ENCODE results near the gene YAE1.
A peak's percentile ranks its signal among the peaks of the same experiment; 100 is the strongest.

The YAE1 gene

GRCh38 chr7:39608278-39608677, 42.1 kb downstream of the YAE1 start:
- no peak for DNase-seq (ENCODE audit: low spot score)

GRCh38 chr7:39609113-39609934, 43.1 kb downstream of the YAE1 start:
- DNase-seq (ENCODE audit: low spot score), result peak; percentile 66

GRCh38 chr7:39609935-39610263, 43.7 kb downstream of the YAE1 start:
- no peak for DNase-seq (ENCODE audit: low spot score)

GRCh38 chr7:39613577-39613976, 47.4 kb downstream of the YAE1 start:
- no peak for DNase-seq (ENCODE audit: low spot score)

GRCh38 chr7:39614299-39614698, 48.1 kb downstream of the YAE1 start:
- DNase-seq (ENCODE audit: low spot score), result no peak

GRCh38 chr7:39615350-39615975, 49.3 kb downstream of the YAE1 start:
- DNase-seq (ENCODE audit: low spot score), result no peak

GRCh38 chr7:39616138-39616537, 49.9 kb downstream of the YAE1 start:
- DNase-seq (ENCODE audit: low spot score), result no peak

- DNase-seq (ENCODE audit: low spot score), result no peak
These were observed 50.8 kb downstream of the YAE1 start for GRCh38 chr7:39617005-39617404.

DNA sequence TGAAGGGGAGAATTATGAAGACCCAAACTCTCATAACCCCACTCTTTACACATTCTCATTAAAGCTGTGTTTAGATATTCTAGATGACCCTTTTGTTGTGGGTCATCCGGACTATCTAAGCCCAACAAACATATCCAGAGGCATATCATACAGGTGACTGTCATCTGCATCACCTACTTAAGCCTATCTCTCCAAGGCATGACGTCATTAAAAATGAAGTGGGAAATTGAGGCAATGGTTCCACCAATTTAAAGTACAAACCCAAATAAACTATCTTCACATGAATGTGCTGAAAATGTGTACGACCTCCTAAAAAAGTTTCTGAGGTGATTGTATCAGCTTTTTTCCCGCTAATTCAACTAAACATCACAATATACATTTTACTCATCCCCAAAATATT, 52.7 kb downstream of the YAE1 start:
- DNase-seq (ENCODE audit: low spot score), result no peak

- no peak for DNase-seq (ENCODE audit: low spot score)
These were observed 54.3 kb downstream of the YAE1 start for GRCh38 chr7:39620486-39620885.

- peak; percentile 81 for DNase-seq (ENCODE audit: low spot score)
These were observed 55.1 kb downstream of the YAE1 start for GRCh38 chr7:39621261-39621660.

DNA sequence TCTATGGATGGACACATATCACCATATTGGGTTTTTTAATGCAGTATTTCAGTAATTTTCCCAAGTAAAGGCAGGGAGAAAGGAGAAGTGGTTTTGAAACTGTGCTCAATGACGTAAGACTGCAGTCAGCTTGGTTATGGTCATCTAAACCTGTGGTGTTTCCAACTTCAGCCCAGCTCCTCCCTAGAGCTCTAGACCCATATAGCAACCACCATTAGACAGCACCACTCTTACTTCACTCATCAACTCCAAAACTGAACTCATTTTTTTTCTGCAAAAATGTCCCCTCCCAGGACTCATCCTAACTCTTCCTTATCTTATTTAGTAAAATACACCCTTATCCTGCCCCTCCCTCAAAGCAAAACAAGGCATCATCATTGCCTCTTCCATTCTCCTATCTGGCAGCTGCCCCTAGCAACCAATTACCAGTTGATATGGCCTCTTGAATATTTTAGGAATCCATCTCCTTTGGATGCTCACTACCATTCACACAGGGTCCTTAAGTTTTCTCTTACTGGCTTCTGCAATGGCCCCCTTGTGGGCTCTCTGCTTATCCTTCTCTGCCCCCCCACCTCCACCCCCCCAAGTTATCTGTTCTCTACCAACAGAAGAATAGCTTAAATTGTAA, 55.7 kb downstream of the YAE1 start:
- DNase-seq (ENCODE audit: low spot score), result no peak

Measured in GM03348 (cell line).